Stimulated activated CD8-positive, alpha-beta memory T cell treated with anti-CD3 and anti-CD28 coated beads, Interleukin-15, amount 100 ng/mL, for 48 hours (primary cell): ENCODE results near the gene CFAP92.
A peak's percentile ranks its signal among the peaks of the same experiment; 100 is the strongest.
"Not testable (repeated sequence)": the region's sequence is repeated elsewhere in the genome, so short reads cannot be mapped to it uniquely, and the experiment has no call there.

Source experiments
- DNase-seq, 2 donors: peaks; one replicate each; pipeline ENCODE4 v3.0.0-alpha.2; 2020; ENCODE audit warnings: low read depth in 2 of 2

CFAP92 gene

DNA sequence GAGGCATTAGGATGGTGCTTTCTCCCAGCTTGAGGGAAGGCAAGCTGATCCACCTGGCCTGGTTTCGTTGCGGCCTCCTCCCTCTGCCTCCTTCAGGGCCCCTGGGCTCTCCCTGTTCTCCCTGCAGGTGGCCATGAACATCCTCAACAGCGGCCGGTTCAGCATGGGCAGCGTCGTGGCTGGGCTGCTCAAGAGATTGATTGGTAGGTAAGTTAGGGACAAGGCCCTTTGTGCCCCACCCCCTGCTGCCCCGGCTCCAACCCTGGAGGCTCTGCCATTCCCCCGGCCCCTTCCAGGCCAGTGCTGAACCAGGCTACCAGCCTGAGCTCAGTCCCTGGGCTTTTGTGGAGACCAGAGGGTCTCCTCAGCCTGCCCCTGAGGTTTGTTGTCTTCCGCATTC, 91.5 kb downstream of the CFAP92 start:
- no peak for DNase-seq

DNA sequence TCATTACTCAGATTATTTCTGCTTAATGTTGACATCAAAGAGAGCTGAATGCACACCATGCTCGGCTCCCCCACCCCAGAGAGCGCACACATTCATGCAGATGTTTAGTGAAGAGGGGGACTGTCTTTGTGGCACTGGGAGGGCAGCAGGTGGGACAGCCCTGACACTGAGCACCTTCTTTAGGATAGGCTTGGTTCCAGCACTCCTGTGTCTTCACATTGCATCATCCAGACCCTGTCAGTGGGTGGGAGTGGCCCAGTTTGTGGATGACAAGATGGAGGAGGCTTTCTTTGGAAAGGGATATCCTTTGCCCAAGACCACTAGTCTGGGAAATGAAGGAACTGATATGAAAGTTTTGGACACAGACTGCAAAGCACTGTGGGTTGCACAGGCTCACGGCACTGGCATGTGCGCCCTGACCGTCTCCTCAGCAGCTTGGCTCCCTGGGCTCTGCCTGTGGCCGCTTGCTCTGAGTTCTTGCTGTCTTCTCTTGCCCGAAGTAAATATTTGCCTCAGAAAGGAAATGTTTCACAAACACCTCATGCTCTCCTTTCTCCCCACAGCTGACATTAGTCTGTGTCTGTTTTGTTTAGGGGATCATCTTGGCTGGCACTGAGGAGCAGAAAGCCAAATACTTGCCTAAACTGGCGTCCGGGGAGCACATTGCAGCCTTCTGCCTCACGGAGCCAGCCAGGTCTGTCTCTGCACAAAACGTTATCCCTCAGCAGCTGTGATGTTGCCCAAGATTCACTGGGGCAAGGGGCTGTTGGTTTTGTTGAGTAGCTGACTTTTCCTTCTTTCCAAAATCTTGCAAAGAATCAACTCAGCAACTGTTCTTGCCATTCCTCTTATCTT, 97.8 kb downstream of the CFAP92 start:
- DNase-seq = no peak

DNA sequence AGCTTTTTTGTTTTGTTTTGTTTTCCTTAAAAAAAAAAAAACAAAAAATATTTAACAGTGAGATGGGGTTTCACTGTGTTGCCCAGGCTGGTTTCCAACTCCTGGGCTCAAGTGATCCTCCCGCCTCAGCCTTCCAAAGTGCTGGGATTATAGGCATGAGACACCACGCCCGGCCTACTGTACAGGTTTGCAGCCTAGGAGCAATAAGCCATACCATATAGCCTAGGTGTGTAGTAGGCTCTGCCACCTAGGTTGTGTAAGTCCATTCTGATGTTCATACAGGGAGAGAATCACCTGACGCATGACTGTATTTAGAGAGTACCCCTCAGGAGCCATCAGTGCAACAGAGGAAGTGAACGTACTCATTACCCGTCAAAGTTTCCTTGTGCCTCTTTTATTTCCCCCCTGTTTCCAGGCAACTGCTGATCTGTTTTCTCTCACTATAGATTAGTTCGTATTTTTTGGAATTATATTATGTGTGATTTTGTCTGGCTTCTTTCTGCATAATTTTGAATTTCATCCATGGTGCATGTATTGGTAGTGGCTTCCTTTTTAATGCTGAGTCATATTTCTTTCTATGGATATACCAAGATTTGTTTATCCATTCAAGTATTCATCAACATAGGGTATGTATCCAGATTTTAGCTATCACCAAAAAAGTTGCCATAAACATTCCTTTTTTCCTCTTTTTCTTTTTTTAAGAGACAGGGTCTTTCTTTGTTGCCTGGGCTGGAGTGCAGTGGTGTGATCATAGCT, 104.6 kb downstream of the CFAP92 start:
- DNase-seq = no peak

DNA sequence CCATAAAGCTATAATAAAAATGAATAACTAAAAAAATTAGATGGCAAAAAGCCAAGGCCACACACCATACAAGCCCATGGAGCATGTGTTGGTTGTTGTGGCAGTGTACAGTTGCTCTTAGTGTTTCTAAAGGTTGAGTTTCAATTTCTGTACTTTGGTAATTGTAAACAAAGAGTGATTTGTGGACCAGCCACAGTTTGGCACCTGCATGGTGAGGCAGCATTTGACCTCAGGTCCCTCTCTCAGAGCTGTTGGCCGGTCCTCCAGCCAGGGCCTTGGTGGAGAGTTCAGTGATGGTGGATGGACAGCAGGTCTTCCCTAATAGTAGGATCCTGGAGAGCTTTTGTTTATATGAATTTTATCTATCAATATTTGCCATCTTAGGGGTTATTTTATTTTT, 108.9 kb downstream of the CFAP92 start:
- no peak for DNase-seq

DNA sequence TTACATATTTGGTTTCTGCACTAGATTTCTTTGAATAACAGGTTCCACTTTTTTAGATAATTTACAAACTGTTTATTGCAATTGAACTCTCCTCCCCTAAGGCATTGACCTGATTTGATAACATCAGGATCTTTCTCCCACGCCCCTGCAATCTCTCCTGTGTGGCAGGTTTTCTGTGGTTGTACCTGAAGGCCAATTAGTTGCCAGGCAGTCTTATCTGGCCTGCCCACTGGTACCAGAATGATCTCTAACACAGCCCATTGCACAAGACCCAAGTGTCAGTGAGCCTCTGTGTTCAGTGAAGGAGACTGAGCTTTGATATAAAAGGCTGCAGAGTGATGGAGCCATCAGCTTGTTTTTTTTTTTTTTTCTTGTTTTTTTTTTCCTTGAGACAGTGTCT, 111.2 kb downstream of the CFAP92 start:
- DNase-seq = no peak

DNA sequence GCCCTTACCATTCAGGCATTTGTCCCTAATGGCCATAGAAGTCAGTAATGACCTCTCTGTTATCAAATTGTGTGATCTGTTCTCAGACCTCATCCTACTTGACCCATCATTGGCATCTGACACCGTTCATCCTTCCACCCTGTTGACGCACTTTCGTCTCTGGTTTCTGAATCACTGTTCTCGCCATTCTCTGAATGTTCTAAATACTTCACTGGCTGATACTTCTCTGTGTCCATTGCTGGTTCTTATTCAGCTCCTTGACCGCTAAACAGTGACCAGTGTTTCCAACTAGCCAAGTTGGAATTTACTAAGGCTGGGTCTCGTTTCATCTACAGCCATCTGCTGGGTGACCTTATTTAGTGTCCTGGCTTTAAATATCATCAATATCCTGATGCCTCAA, 112.3 kb downstream of the CFAP92 start:
- DNase-seq = no peak

DNA sequence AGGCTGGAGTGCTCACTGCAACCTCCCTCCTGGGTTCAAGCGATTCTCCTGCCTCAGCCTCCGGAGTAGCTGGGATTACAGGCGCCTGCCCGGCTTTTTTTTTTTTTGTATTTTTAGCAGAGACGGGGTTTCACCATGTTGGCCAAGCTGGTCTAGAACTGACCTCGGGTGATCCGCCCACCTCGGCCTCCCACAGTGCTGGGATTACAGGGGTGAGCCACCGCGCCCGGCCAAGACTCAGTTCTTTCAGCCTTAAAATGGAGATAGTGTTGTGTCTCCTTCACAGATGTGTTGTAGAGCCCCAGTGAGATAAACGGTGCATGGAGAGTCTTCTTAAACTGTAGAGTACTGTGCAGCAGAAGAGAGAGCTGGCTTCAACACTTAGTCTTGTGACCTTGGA, 113.4 kb downstream of the CFAP92 start:
- DNase-seq = not testable (repeated sequence)

DNA sequence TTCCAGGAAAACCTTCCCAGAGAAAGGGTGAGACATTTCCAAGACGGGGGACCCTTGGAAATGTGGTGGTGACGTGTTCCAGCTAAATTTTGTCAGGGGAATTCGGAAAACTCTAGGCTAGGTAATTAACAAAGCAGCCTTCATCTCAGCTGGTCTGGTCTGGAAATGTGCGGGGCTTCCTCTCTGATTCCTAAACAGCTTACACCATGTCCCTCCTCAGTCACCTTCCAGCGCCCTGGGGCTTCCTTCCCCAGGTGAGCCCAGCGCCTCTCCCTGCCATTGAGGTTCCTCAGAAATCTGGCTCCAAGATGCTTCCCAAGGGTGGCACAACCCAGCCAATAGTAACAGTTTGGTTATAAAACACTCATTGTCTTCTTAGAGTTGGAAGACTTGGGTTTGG, 113.9 kb downstream of the CFAP92 start:
- no peak for DNase-seq

DNA sequence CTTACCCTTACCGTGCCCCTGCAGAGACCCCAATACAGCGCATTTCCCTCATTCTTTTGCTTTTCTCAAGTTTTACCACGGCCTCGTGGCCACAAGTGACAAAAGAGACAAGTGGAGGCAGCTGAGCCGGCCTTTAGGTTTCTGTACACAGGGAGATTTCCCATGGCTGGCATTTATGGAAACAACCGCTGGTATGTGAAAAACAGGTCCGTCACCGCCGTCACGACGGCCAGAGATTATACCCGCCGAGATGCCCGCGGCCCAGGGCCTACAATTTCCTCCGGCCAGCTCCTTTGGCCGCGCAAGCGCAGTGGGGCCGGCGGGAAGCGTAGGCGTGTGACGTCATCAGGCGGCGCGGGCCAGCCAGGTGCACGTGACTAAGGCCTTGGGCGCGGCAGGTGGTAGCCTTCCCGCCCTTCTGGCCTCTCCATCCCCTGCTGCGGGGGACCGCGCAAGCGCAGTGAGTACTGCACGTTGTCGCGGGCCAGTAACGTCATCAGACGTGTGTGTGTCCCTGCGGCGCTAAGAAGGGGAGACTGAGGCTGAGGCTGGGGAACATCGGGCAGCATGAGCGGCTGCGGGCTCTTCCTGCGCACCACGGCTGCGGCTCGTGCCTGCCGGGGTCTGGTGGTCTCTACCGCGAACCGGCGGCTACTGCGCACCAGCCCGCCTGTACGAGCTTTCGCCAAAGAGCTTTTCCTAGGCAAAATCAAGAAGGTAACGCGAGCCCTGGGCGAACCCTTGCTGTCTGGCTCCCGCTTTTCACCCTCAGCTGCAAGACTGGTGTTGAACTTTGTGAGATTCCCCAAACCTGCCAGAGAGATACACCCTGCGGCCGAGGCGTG, 114.5 kb downstream of the CFAP92 start, which contains the start of gene ACAD9:
Gene ACAD9 (plus strand): TSS at position 496 of the 845 bp plus-strand sequence. CDS start 72 bp downstream, at position 568.
- DNase-seq = peak; percentile 96 to 97

DNA sequence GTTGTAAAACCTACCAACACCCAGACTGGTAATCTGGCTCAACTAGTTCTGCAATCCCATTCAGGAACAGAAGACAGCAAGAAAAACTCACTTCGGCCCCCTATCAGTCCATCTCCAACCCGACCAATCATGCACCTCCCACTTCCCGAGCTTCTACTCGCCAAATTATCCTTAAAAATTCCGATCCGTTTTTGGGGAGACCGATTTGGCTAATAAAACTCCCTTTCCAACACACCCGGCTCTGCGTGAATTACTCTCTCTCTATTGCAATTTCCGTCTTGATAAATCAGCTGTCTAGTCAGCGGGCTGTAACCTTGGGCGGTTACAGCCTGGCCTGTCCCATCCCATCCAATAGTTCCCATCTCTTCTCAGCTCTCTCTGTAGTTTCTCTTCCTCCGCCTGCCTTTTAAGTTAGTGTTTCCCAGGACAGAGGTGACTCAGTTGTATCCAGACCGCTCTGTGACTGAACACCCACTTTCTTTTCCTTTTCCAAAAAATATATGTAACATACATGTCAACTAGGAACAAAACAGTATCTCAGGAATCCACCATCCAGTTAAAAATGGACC, 115.2 kb downstream of the CFAP92 start:
- no peak for DNase-seq

DNA sequence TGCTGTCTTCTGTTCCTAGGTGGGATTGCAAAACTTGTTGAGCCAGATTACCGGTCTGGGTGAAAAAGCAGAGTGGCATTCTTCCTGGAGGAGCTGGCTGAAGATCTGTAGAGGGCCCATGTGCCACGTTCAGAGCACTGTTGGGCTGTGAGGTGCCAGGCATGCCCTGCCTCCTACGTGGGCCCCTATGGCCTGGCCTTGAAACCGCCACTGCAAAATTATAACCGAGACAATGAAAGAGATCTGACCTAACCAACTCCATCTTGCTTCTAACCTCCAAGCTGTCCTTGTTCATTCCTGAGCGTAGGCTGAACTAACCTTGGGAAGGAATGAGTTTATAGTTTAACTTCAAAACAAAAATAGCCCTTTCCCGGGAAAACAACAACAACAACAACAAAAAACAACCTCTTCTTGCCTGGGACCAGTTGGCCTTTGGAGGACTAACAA, 115.8 kb downstream of the CFAP92 start:
- no peak for DNase-seq

DNA sequence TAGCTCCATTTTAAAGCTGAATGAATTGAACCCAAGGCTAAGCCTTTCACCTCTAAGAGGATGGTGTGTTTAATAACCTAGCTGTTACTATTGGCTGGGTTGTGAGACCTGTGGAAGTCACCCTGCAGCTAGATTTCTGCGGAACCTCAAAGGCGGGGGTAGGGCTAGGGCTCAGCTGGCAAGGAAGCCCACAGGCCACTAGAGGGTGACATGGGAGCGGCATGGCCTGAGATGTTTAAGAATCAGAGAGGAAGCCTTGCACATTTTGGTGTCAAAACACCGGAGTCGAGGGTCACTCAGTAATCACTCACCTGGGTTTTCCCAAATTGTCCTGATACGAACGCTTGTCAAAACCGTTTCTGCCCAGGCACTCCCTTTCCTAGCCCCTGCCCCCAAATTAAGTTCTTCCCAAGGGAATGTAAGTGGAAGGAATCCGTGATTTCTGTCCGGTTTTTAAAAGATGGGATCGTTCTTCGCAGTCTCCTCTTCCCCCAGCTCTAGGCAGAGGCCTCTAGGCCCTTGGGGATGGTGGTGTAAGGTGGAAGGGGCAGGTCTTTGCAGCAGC, 118.2 kb downstream of the CFAP92 start:
- DNase-seq = peak; percentile 35 to 50

DNA sequence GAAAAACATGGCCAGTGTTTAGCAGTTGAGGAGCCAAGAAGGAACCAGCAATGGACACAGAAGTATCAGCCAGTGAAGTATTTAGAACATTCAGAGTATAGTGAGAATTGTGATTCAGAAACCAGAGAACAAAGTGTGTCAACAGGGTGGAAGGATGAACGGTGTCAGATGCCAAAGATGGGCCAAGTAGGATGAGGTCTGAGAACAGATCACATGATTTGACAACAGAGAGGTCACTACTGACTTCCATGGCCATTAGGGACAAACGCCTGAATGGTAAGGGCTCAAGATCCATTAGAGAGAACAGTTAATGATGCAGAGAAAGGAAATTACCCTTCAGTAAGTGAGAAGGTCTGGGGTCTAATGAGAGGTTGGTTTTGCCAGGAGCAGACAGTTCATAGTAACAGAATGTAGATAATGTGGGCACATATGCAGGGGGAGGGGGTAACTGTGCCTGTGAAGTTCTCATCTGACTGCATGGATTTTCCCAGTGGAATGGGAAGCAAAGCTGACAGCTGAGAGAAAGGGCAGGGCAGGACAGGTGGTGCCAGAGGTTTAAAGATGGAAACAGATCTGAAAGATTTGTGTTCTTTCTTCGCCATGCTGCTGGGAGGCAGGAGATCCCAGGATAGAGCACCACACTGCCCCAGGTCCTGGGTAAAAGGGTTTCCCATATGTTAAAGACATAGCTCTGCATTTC, 119.2 kb downstream of the CFAP92 start:
- DNase-seq = no peak

DNA sequence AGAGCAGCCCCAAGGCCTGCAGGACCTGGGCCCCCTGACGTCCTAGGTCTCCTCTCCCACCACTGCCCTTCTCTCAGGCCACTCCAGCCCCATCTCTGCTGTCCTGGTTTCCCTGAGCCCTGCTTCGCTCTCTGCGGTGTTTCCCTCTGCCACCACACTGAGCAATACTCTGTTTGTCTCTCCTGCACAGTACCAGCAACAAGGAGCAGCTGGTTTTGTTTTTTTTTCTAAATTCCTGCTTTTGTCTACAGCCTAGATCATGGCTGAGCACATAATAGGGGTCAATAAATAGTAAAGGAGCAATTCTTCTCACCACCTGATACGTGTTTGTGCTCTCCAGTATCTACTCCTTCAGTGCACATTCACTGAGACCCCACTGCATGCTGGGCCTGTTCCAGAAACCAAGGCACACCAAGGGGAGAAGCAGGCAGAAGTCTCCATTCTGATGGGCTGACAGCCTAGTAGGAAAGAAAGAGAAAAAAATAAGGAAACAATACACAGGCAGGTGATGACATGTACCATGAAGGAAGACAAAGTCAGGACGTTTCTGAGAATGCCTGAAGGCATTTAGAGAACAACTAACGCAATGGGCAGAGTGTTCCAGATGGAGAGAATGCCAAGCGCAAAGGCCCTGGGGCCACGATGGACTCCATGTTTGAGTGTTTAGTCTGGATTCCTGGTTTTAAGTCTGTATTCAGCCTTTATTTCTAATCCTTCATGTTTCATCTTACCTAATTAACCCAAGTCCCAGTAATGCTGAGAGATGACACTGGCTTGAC, 120.4 kb downstream of the CFAP92 start:
- DNase-seq = no peak

DNA sequence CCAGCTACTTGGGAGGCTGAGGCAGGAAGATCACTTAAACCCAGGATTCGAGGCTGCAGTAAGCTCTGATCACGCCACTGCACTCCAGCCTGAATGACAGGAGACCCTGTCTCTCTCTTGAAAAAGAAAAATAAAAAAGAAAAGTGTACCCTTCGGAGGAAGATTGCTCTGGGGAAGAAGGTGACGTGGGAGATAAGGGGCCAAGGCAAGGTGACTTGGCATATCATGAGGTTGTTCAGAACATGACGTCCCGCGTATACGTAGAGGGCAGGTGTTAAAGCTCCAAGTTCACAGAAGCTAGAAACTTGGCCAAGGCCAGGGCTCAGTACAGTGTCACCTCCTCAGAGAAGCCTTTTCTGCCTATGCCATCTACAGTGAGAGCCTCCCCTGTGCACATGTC, 121.1 kb downstream of the CFAP92 start:
- no peak for DNase-seq

DNA sequence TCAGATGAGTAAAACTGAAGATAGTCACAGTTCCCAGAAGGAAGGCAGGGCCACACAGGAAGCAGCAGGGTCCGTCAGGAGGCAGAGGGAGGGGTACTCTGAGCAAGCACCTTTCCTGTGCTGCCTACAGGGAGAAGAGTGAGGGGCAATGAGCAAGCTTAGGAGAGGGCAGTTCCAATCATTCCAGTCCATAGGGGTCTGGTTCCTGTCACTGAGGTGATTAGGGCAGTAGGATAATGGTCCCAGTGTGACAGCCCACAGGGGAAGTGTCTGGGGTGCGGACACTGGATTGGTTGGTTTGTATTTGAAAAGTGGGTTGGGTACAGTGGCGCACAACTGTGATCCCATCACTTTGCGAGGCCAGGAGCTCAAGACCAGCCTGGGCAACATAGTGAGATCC, 121.6 kb downstream of the CFAP92 start:
- DNase-seq = no peak

DNA sequence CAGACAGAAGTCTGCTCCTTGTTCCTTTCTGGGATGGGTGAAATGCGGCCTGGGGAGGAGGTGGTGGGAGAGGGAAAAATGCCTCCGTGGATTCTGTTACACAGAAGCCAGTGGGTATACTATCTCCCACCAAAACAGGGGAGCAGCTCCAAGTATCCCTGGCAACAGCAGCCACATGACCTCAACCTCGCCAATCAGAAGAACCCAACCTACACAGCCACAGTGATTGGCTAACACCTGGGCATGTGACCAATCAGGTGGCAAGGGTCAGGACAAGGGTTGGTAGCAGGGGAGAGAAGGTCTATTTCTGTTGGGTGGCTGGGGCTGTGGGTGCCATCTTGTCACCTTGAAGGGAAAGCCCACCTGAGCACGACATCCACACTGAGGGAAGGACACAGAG, 123.5 kb downstream of the CFAP92 start:
- no peak for DNase-seq

DNA sequence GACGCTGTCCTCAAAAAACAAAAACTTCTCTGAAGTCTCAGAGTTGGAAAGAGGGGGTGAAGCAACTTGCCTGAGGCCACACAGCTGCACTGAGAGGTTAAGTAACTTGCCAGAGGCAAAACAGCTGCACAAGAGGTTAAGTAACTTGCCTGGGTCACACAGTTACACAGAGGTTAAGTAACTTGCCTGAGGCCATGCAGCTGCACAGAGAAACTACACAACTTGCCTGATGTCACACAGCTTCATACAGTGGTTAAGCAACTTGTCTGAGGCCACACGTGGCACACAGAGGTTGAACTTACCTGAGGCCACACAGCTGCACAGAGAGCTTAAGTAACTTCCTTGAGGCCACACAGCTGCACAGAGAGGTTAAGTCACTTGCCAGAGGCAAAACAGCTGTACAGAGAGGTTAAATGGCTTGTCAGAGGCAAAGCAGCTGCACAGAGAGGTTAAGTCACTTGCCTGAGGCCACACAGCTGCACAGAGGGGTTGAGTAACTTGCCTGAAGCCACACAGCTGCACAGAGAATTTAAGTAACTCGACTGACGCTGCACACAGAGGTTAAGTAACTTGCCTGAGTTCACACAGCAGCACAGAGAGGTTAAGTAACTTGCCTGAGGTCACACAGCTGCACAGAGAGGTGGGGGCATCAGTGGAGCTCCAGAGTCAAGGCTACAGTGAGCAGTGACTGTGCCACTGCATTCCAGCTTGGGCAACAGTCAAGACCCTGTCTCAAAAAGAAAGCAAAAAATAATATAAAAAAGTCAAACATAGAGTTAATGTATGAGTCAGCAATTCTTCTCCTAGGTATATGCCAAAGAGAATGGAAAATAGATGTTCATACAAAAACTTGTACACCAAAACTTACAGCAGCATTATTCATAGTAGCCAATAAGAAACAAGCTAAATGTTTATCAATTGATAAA, 126.4 kb downstream of the CFAP92 start:
- DNase-seq = no peak
